Gastroesophageal sphincter (tissue), 3 donors: ENCODE results near the gene ACSS1.

ENCODE experiments used
- CTCF ChIP-seq, 4 experiments: fragments of 200-600 bp in 2 of 4; fragments of 450-650 bp in 2 of 4; sonication (generic) in 1 of 4; IDR thresholded peaks; one replicate each; pipeline ENCODE4 v1.5.1; 2017 to 2019; ENCODE audit warnings: antibody characterized with exemption in 4 of 4, mild to moderate bottlenecking in 2 of 4, moderate library complexity in 2 of 4
- EP300 ChIP-seq: sonication (generic); formaldehyde crosslinking; IDR thresholded peaks from one replicate; pipeline ENCODE4 v1.6.1; 2017; ENCODE audit warnings: antibody characterized with exemption, mild to moderate bottlenecking
- POLR2A ChIP-seq, 2 donors: fragments of 450-650 bp; IDR thresholded peaks; one replicate each; pipeline ENCODE4 v1.6.1; 2017; ENCODE audit warnings: antibody characterized with exemption in 2 of 2, mild to moderate bottlenecking in 2 of 2, moderate library complexity in 1 of 2
- POLR2AphosphoS5 ChIP-seq: sonication (generic); formaldehyde crosslinking; IDR thresholded peaks from one replicate; pipeline ENCODE4 v1.6.1; 2017; ENCODE audit warnings: antibody characterized with exemption

- TF ChIP-seq CTCF (IDR thresholded peaks at IDR 0.05) (no peak), POLR2A (IDR thresholded peaks at IDR 0.05) (no peak), POLR2AphosphoS5 (no peak), EP300 (no peak)
These were observed 86.4 kb downstream of the ACSS1 start for GRCh38 chr20:24971376-24972101.
